NCI-H1417 treated with DMSO at 0.1 percent for 48 hours (cell line): ENCODE data around the gene MAG.

ENCODE experiments used
- DNase-seq: peaks from one replicate; lab custom pipeline; 2025; lab: John Stamatoyannopoulos, UW

The MAG gene

DNA sequence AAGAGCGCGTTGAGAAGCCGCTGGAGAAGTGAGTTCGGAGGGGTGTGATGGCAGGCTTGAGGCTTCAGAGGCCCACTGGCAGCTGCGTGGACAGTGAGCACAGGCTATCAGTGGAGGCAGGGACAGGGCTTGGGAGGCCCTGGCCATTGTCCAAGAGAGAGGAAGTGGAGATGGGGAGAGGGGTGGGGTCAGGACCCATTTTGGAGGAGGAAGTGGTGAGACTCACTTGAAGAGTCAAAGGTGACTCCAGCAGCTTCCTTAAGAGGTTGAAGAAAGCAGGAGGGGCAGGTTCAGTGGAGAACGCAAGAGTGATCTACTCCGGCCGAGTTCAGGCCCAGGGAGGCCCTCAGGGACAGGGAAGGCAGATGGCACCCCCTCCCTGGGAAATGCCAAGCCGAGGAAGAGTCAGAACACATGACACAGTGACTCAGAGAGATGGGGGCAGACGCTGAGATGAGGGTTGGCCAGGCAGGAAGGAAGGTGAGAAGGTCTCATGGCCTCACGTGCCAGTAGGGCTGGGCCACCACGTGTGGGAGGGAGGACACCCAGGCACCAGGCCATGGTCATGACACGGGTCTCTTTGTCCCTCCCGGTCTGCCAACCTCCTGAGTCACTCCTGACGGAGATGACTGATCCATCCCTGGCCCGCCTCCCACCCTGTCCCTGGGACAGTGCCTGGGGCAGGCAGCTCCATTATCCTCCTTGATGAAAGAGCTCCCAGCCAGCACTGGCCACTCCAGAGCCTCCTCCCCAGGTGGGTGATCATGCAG lies 26.9 kb downstream of the MAG start:
- DNase-seq = no peak

DNA sequence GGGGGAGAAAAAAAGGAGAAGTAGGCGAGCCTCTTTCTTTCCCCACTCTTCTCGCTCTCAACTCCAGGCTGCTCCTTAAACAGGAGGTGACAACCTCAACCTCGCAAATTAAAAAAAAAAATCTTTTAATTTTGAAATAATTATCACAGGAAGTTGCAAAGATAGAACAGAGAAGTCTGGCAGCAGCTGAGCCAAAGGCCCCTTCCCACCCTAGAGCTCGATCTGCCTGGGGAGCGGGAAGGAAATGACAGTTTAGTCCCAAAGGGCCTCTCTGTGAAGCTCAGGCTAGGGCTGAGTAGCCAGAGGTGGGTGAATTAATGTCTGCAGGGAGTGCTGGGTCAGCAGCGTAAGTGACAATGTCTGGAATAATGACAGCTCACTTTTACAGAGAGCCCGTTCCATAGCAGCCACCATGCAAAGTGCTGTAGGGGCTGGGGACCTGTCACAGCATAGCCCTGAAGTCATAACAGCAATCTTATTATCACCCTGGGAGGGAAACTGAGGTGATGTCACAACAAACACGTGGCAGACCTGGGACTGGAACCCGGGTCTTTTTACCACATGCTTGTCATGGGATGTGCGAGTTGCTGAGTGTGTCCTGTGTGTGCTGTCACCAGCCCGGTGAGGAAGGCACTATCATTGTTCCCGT lies 28.2 kb downstream of the MAG start:
- no peak for DNase-seq

DNA sequence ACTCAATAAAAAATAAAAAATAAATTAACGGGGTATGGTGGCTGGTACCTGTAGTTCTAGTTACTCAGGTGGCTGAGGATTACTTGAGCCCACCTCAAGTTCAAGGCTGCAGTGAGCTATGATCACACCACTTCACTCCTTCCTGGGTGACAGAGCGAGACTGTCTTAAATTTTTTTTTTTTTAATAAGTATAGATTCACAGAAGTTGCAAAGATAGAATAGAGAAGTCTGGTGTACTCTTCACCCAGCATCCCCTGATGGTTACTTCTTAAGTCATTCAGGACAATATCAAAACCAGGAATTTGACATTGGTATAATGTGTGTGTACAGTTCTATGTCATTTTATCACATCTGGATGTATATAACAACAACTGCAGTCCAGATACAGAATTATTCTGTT lies 29.3 kb downstream of the MAG start:
- DNase-seq = no peak

DNA sequence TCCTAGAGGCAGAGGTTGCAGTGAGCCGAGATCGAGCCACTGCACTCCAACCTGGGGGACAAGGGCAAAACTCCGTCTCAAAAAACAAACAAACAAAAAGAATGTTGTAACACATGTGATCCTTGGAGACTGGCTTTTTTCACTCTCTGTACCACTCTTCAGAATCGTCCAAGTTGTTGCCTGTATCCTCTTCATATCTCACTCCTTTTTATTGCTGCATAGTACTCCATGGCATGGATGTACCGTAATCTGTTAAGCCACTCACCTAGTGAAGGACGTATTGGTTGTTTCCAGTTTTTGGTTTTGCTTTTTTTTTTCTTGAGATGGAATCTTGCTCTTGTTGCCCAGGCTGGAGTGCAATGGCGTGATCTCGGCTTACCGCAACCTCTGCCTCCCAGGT lies 30.1 kb downstream of the MAG start:
- DNase-seq = no peak

DNA sequence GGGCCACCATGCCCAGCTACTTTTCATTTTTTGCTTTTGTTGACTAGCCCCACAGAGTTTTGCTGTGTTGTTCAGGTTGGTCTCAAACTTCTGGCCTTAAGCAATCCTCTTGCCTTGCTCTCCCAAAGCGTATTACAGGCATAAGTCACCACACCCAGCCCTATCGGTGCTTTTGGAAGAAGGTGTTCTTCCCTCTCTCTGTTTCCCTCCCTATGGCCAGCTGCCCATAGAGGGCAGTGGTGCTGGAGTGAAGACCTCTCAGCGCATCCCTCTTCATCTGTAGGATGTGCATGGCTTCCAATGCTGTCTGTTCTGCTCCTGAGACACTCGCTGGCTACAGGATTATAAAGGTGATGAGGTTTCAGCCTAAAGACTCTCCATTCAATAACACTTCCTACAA lies 35.7 kb downstream of the MAG start:
- no peak for DNase-seq

DNA sequence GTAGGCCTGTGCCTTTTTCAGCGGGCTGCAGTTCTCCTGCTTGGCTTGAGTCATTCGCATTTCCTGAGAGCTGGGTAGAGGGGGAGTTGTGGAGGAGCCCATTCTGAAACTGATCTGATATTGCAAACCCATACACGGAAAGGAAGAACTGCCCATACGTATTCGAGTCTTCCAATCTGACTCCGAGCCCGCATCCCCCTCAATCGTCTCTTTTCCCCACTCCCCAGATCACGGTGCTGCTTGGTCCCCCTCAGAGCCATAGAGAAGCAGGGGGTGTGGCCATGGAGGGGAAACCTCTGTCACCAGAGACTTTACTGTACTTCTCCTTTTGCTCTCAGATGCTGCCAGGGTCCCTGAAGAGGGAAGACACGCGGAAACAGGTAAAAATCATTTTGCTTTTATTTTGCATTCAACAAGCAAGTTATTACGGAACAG lies 36.9 kb downstream of the MAG start, which contains the start of gene CD22:
Gene CD22, plus strand, starts transcription at position 337 of the 435 bp plus-strand sequence. CDS start 2,854 bp downstream, outside the sequence.
- no peak for DNase-seq

DNA sequence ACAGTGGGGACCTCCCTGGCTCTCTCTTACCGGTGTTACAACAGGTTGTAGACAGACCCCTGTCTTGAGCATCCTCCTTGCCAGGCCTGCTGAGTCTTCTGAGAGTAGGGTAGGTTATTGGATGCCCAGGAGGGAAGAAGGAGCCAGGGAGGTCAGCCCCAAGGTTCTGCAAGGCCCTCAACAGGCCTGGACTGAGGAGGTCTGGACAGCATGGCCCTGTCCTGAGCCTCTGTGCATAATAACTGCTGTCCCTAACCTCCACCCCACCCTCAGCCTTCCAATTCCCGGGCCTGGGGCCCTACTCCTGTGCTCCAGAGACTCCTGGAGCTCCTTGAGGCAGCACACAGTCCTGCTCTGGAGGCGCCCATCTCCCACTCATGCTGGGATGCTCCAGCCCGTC lies 37.4 kb downstream of the MAG start:
- no peak for DNase-seq

DNA sequence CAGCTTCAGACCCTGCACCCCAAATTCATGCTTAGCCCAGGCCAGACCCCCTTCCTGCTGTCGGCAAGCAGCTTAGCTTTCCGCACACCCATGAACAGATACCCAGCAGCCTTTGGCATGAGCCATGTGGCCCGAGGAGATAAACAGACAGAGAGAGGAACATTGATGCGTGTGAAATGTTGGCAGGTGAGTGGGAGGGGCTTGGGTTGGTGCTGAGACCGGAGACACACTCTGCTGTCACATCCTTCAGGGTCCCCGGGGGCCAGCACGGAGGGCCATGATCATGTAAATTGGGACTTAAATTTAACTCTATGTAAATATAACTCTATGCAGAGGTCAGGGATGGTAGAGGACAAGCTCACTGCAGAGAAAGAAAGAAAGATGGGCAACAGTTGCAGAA lies 38.5 kb downstream of the MAG start:
- no peak for DNase-seq

DNA sequence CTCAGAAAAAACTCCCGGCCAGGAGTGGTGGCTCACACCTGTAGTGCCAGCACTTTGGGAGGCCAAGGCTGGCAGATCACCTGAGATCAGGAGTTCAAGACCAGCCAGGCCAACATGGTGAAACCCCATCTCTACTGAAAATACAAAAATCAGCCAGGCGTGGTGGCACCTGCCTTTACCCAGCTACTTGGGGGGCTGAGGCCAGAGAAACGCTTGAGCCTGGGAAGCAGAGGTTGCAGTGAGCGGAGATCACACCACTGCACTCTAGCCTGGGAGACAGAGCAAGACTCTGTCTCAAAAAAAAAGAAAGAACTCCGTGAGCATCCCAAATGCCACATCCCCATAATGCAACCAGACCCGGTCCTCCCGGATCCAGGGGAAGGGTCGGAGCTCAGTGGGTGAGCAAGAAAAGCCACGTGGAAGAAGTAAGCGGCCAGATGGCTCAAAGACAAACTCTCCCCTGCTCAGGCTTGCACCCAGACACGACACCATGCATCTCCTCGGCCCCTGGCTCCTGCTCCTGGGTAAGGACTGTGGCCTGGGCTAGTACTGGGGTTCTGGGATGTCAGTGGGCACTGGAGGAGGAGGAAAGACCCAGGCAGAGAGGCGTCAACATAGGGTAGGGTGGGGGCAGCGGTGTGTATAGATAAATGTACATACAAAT lies 39.7 kb downstream of the MAG start:
- no peak for DNase-seq

DNA sequence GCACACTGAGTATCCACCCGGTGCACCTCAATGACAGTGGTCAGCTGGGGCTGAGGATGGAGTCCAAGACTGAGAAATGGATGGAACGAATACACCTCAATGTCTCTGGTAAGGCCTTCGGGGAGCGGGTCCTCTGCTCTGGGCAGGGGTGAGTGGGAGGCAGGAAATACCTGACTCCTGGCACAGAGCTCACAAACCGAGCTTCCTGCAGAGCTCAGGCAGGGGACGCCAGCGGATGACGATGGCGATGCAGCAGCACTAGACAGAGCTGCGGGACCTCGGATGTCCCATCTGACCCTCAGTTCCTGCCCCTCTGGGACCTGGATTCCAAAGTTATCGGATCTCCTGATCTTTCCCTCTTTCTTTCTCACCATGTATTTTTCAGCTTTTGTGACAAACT lies 40.9 kb downstream of the MAG start:
- no peak for DNase-seq

DNA sequence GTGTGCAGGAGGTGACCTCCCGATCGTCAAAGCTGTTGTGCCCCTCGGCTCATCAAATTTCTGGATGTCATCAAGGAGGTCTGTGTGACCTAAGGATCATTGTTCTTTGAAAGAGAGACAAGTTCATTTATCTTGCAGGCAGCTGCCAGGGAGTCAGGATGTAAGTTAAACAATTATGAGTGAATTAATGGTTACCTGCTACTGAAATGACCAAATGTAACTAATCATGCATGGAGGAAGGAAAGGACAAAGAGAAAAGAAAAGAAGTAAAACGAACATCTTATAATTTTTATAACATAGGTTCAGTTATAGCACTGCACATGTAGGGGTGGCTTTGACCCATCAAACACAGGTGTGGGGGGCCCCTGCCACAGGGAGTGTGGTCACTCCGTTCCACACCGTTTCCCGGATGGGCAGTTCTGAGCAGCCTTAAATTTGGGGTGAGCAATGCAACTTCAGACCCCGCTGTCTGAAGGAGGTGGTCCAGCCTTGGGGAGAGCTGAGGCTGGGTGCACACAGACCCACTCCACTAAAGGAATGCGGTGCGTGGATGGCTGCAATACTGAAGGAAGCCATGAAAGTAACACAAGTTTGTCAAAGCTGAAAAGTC lies 42.3 kb downstream of the MAG start:
- no peak for DNase-seq

DNA sequence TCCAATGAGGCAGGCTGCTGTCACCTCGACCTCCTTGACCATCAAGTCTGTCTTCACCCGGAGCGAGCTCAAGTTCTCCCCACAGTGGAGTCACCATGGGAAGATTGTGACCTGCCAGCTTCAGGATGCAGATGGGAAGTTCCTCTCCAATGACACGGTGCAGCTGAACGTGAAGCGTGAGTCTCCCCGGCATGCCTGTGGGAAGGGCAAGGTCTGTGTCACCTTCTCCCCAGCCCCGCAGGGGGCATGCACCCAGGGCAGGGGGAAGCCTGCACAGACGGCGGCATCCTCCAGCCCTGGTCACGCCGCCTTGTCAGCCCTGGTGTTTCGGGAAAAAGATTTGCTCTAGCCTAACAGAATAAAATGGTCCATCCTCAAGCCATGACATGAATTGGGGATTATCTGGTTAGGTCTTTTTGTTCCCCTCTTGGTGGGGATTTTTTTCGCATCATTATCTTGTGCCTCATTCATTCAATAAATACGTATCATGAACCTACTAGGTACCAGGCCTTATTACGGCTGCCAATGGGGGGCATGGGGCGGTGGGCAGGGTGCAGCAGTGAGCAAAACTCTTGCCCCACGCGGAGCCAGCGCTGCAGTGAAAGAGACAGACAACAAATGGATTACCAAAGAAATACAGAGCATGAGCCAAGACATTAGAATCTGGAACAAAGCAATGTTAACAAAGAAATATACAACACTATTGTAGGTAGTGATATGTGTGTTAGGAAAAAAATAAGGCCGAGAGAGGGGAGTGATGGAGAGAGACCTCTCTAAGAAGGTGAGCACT lies 44.4 kb downstream of the MAG start:
- no peak for DNase-seq

DNA sequence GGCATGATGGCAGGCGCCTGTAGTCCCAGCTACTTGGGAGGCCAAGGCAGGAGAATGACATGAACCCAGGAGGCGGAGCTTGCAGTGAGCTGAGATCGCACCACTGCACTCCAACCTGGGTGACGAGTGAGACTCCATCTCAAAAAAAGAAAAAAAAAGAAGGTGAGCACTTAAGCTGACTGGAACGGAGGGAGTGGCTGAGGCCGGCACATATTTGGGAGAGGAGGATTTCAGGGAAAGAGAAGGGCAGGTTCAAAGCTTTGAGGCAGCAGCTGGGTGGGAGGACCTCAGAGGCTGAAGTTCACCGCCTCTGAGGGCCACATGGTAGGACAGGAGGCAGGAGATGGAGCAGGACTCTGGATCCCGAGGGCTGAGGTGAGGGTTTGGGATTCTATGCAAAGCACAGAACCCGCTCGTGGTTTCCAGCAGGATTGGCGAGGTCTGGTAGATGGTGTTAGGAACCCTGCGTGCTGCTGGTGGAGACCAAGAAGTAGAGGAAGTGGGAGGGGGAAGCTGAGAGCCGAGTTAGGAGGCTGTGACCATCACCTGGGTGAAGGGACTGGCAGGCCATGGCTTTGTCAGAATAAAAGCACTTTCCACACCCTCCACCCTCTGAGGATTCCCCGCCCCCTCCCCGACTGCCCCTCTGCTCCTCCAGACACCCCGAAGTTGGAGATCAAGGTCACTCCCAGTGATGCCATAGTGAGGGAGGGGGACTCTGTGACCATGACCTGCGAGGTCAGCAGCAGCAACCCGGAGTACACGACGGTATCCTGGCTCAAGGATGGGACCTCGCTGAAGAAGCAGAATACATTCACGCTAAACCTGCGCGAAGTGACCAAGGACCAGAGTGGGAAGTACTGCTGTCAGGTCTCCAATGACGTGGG lies 45.4 kb downstream of the MAG start:
- DNase-seq = no peak

DNA sequence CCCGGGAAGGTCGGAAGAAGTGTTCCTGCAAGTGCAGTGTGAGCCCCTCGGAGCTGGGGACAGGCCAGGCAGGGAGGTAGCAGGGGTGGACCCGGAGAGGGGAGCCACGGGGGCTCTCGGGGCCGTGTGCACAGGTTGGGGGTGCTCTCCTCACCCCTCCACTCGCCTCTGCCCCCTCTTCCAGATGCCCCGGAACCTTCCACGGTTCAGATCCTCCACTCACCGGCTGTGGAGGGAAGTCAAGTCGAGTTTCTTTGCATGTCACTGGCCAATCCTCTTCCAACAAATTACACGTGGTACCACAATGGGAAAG lies 46.0 kb downstream of the MAG start:
- no peak for DNase-seq

DNA sequence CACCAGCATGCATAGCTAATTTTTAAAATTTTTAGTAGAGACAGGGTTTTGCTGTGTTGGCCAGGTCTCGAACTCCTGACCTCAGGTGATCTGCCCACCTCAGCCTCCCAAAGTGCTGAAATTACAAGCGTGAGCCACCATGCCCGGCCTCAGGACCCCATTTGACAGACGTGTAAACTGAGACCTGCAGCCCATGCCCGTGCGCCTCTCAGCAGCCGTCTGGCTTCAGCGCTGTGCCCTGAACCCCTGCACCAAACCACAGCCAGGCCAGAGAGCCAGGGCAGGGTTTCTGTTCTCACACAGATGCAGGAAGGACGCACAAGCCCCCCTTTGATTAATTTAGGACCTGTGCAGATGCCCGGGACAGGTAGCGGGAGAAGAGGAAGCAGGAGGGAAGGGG lies 48.5 kb downstream of the MAG start:
- DNase-seq = no peak

DNA sequence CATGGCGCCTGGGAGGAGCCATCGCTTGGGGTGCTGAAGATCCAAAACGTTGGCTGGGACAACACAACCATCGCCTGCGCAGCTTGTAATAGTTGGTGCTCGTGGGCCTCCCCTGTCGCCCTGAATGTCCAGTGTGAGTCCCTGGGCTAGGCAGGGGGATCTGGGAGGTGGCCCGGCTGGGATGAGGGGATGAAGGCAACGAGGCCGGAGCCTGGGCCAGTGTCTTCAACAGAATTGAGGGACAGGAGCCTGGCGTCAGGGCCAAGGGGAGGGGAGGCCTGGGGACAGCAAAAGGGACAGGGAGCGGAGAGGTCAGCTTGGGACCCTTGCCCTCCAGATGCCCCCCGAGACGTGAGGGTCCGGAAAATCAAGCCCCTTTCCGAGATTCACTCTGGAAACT lies 49.0 kb downstream of the MAG start:
- DNase-seq = no peak

DNA sequence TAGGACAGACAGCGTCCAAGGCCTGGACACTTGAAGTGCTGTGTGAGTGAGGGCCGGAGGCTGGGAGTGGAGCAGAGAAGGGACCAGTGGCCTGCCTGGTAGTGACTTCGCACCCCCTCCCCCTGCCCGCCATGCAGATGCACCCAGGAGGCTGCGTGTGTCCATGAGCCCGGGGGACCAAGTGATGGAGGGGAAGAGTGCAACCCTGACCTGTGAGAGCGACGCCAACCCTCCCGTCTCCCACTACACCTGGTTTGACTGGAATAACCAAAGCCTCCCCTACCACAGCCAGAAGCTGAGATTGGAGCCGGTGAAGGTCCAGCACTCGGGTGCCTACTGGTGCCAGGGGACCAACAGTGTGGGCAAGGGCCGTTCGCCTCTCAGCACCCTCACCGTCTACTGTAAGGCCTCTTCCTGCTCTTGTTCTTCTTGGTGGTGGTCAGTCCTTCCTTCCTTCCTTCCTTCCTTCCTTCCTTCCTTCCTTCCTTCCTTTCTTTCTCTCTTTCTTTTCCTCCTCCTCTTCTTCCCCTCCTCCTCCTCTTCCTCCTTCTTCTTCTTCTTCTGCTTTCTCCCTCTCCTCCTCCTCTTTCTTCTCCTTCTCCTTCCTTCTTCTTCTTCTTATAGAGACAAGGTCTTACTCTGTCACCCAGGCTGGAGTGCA lies 49.7 kb downstream of the MAG start:
- DNase-seq = no peak

DNA sequence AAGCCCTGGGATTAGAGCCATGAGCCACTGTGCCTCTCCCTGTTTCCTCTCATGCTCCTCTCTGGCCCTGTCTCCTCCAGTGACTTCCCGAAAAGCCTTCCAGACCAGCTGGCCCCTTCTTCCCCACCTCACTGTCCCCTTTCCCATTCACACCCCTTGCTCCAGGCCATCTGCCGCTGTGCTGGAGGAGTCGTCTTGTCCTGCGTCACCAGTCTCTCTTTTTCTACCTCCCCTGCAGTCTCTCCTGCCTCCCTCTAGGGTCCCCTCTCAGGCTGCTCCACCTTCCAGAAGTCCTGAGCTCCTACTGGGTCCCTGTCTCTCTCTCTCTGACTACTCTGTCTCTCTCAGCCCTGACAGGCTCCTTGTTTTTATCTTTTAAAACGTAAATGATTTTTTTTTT lies 50.5 kb downstream of the MAG start:
- DNase-seq = no peak

DNA sequence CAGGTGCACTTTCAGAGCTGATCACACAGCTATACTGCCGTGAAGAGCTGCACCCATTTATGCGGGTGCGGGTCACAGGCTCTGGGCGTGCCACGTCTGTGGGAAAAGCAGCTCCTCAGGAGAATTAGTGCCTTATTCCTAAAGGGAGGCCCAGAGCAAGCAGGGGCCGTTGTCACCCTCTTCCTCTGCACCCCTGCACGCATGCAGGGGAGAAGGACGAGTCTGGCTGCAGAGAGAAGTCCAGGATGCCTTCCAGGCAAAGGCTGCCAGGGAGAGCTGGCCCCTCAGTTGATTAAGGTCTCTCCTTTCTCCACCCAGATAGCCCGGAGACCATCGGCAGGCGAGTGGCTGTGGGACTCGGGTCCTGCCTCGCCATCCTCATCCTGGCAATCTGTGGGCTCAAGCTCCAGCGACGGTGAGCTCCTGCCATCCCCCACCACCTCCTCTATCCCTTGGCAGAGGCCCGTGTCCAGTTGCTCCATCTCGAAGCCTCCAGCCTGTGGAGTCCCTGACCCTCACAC lies 52.6 kb downstream of the MAG start:
- DNase-seq = no peak

DNA sequence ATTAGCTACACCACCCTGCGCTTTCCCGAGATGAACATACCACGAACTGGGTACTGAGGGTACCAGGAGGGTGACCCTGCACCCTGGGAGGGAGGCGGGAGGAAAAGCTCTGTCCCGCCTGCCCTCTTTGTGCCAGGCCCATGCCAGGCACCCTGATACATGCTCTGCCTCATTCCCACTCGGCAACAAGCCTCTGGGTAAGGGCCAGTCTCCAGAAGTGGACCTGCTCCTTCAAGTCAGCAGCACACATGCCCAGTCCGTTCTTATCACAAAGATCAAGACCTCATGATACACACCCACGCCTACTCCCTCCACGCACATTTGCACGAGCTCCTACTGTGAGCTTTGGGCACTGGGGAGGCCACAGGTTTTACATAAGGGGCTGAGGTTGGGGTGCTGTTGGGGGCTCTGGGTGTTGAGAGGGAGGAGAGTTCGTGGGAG lies 53.7 kb downstream of the MAG start:
- no peak for DNase-seq
